ENCODE measurements around the gene FAM217B.

The FAM217B gene

GRCh38 chr20:59983076-59983475, 42.9 kb downstream of the FAM217B start:
- DNase-seq = no peak

DNA sequence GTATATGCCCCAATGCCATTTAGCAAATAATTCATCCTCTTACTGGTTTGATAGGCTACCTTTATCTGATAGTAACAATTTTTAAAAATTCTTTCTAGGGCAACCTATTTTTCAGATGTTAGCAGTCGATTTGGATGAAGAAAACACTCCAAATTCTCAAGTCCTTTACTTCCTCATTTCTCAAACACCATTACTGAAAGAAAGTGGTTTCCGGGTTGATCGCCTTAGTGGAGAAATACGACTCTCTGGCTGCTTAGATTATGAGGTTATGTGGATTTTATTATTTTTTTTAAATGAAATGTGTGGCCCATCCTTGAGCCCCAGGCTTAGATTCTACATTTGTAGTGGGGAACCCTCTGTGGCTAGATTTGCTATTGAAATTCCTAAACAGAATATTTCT, 44.4 kb downstream of the FAM217B start:
- DNase-seq = no peak

GRCh38 chr20:59985164-59985563, 45.0 kb downstream of the FAM217B start:
- DNase-seq = no peak

- no peak for DNase-seq
These were observed 45.7 kb downstream of the FAM217B start for GRCh38 chr20:59985864-59986263.

DNA sequence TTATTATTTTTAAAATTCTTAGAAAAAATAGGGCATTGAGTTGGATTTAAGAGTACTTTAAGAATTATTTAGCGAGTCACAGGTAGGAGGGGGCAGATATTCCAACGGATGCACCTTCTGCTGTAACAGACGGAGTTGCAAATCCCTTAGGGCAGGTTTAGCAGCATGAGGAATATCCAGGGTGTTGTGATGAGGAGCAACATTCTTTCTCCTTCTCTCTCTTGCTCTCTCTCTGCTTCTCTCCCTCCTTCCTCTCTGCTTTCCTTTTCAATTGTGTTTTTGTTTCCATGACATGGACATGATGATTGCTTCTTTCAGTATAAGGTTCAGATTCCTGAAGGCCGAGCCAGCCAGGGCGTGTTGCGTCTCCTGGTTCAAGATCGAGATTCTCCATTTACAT, 46.9 kb downstream of the FAM217B start:
- no peak for DNase-seq

- DNase-seq = no peak
These were observed 48.0 kb downstream of the FAM217B start for GRCh38 chr20:59988141-59988540.

GRCh38 chr20:59992526-59993084, 52.4 kb downstream of the FAM217B start:
- DNase-seq = no peak

GRCh38 chr20:59993736-59994430, 53.7 kb downstream of the FAM217B start:
- no peak for DNase-seq

DNA sequence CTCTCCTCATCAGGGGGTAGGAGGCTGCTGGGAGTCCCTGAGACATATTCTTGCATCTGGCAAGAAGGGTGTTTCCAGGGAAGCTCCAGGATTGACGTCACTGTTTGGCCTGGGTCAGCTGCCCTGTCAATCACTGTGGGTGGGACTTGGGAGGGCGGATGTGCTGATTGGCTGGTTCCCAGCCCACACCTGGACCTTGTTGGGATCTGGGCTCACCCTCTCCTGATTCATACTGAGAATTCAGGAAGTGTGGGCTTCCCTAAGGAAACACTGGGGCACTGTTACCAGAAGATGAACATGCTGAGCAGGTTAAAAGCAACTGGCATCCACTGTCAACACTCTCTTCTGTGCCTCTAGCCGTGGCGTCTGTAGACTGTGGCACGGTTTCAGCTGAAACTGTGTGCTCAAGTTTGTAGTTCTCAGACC, 54.5 kb downstream of the FAM217B start:
- no peak for DNase-seq

DNA sequence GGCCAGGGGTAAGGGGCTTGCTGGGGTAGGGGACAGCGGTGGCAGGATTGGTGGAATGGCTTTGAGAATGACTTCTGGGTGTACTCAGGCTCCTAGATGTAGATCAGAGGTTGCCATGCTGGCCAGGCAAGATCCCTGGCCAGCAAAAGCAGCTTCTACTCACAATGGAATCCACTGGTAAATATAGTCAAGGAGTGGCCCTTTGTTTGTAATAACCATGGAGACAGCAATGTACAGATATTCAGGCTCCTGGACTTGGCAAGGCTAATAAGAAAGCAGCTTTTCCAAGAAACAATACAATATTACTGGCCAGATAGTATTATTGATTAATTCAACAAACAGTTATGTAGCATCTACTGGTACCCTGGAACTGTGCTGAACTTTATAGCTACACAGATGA, 55.9 kb downstream of the FAM217B start:
- no peak for DNase-seq

DNA sequence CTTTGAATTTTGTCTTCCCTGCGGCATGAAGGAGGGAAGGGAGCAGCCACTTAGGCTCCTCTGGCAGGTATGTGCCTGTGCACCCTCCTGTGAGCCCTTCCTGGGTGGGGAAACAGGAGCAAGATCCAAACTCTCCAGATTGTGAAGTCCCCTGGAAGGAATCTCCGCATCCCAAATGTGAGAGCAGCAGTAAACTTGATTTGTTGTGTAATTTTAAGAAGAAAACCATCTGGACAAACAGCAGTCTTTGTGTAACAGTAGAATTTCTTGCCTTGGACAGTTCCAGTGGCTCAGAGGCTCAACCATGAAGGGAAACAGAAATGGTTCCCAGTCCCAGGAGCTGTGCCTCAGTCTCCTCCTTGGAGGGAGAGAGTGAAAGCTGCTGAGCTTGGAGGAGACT, 57.7 kb downstream of the FAM217B start:
- DNase-seq = no peak
